HEK293 (cell line): ENCODE data around the gene HIPK4.

ENCODE experiments used
- CTCF ChIA-PET: fragments of 350-600 bp; formaldehyde crosslinking; extraction: SDS; loops from one replicate; lab custom pipeline; 2021; ENCODE audit warnings: antibody characterized with exemption; lab: Yijun Ruan, JAX
- POLR2A ChIA-PET: fragments of 300-600 bp; formaldehyde crosslinking; extraction: SDS; loops from one replicate; lab custom pipeline; 2020; ENCODE audit warnings: antibody characterized with exemption, inconsistent platforms; lab: Yijun Ruan, JAX
- H3K27ac ChIP-seq: fragments of 200-500 bp; sonication (Bioruptor generic); 2 replicates; pipeline ENCODE4 v1.5.1; 2014; ENCODE audit warnings: low read depth, low read length, control low read depth, inconsistent platforms; ENCODE audit errors: extremely low read depth
- H3K36me3 ChIP-seq, 2 experiments: fragments of 200-500 bp in 1 of 2; sonication (Bioruptor generic) in 1 of 2; 1 replicate in 1 of 2; 2 replicates in 1 of 2; pipeline ENCODE4 v1.5.1; 2014 to 2017; ENCODE audit warnings: inconsistent platforms in 2 of 2, low read length in 2 of 2; ENCODE audit not compliant: control insufficient read depth in 2 of 2, insufficient read depth in 1 of 2
- H3K4me1 ChIP-seq: fragments of 200-500 bp; sonication (Bioruptor generic); 2 replicates; pipeline ENCODE4 v1.5.1; 2014; ENCODE audit warnings: mild to moderate bottlenecking, low read length, inconsistent platforms; ENCODE audit not compliant: control insufficient read depth, insufficient read depth
- H3K4me3 ChIP-seq: 2 replicates; pipeline ENCODE4 v1.5.1; 2011; ENCODE audit warnings: low read depth, mild to moderate bottlenecking, control low read depth, low read length, moderate library complexity
- H3K9me3 ChIP-seq: fragments of 200-500 bp; sonication (Bioruptor generic); 2 replicates; pipeline ENCODE4 v1.5.1; 2014; ENCODE audit warnings: low read depth, low read length, inconsistent platforms; ENCODE audit not compliant: control insufficient read depth, insufficient read depth
- SETDB1 ChIP-seq: IDR thresholded peaks from one replicate; pipeline ENCODE4 v1.6.1; 2017; ENCODE audit warnings: mild to moderate bottlenecking, low read length, moderate library complexity, mixed read lengths; ENCODE audit not compliant: insufficient read length
- SP3 ChIP-seq: fragments of 450-650 bp; formaldehyde crosslinking; IDR thresholded peaks from 2 replicates; pipeline ENCODE4 v1.5.1; 2016; ENCODE audit warnings: missing biosample characterization, missing genetic modification characterization
- SP7 ChIP-seq: fragments of 450-650 bp; formaldehyde crosslinking; IDR thresholded peaks from 2 replicates; pipeline ENCODE4 v1.5.1; 2016; ENCODE audit warnings: missing biosample characterization, missing genetic modification characterization
- ZBTB11 ChIP-seq: fragments of 450-650 bp; formaldehyde crosslinking; conservative IDR thresholded peaks from 2 replicates; pipeline ENCODE4 v1.5.1; 2016; ENCODE audit warnings: low read depth, missing biosample characterization, missing genetic modification characterization
- ZBTB8A ChIP-seq: fragments of 450-650 bp; formaldehyde crosslinking; IDR thresholded peaks from 2 replicates; pipeline ENCODE4 v1.5.1; 2016; ENCODE audit warnings: missing biosample characterization, missing genetic modification characterization
- ZNF140 ChIP-seq: fragments of 450-650 bp; formaldehyde crosslinking; IDR thresholded peaks from 2 replicates; pipeline ENCODE4 v1.5.1; 2016; ENCODE audit warnings: missing biosample characterization, missing genetic modification characterization
- ZNF155 ChIP-seq: fragments of 450-650 bp; formaldehyde crosslinking; IDR thresholded peaks from 2 replicates; pipeline ENCODE4 v1.5.1; 2016; ENCODE audit warnings: missing biosample characterization, missing genetic modification characterization
- ZNF223 ChIP-seq: fragments of 450-650 bp; formaldehyde crosslinking; IDR thresholded peaks from 2 replicates; pipeline ENCODE4 v1.5.1; 2016; ENCODE audit warnings: missing biosample characterization, missing genetic modification characterization
- ZNF292 ChIP-seq: fragments of 450-650 bp; formaldehyde crosslinking; IDR thresholded peaks from 2 replicates; pipeline ENCODE4 v1.5.1; 2016; ENCODE audit warnings: low read depth, missing biosample characterization, missing genetic modification characterization, borderline replicate concordance
- ZNF302 ChIP-seq: fragments of 450-650 bp; formaldehyde crosslinking; IDR thresholded peaks from 2 replicates; pipeline ENCODE4 v1.5.1; 2016; ENCODE audit warnings: missing biosample characterization, missing genetic modification characterization, low read depth
- ZNF366 ChIP-seq: fragments of 450-650 bp; formaldehyde crosslinking; conservative IDR thresholded peaks from 2 replicates; pipeline ENCODE4 v1.5.1; 2016; ENCODE audit warnings: missing biosample characterization, missing genetic modification characterization
- ZNF391 ChIP-seq: fragments of 450-650 bp; formaldehyde crosslinking; IDR thresholded peaks from 2 replicates; pipeline ENCODE4 v1.5.1; 2016; ENCODE audit warnings: low read depth, missing biosample characterization, missing genetic modification characterization, borderline replicate concordance
- ZNF501 ChIP-seq: fragments of 450-650 bp; formaldehyde crosslinking; IDR thresholded peaks from 2 replicates; pipeline ENCODE4 v1.5.1; 2016; ENCODE audit warnings: missing biosample characterization, missing genetic modification characterization
- ZNF548 ChIP-seq: fragments of 450-650 bp; formaldehyde crosslinking; IDR thresholded peaks from 2 replicates; pipeline ENCODE4 v1.5.1; 2016; ENCODE audit warnings: missing biosample characterization, missing genetic modification characterization
- ZNF560 ChIP-seq: fragments of 450-650 bp; formaldehyde crosslinking; IDR thresholded peaks from 2 replicates; pipeline ENCODE4 v1.5.1; 2017; ENCODE audit warnings: missing biosample characterization, missing genetic modification characterization, borderline replicate concordance
- ZNF629 ChIP-seq: fragments of 450-650 bp; formaldehyde crosslinking; IDR thresholded peaks from 2 replicates; pipeline ENCODE4 v1.5.1; 2017; ENCODE audit warnings: missing biosample characterization, missing genetic modification characterization
- TF ChIP-seq, protein P1 (sequence below): IDR thresholded peaks from 2 replicates; pipeline ENCODE4 v1.6.1; 2011; ENCODE audit warnings: mild to moderate bottlenecking, low read depth, low read length, borderline replicate concordance

Gene HIPK4

GRCh38 chr19:40333083-40333482, 56.9 kb downstream of the HIPK4 start (continued):
- peak; percentile 81; the same call in 1 of the 2 replicates for TF ChIP-seq ZNF155 (tag by site-specific recombination)
- peak; percentile 89; the same call in 1 of the 2 replicates for TF ChIP-seq ZNF223 (tag by site-specific recombination)
- TF ChIP-seq SP3 (tag by site-specific recombination) = peak; percentile 37; the same call in 1 of the 2 replicates
- TF ChIP-seq ZNF501 (tag by site-specific recombination) = peak; percentile 93
- peak; percentile 56; the same call in 1 of the 2 replicates for TF ChIP-seq ZNF366 (tag by site-specific recombination)
- TF ChIP-seq ZNF140 = peak; percentile 99
- TF ChIP-seq ZNF629 (tag by site-specific recombination) = peak; percentile 74
- TF ChIP-seq ZNF560 (tag by site-specific recombination) = peak; percentile 99
- TF ChIP-seq ZNF292 (tag by site-specific recombination) = peak; percentile 82; the same call in 1 of the 2 replicates
- TF ChIP-seq, all 188 proteins: peak for 57; not testable (repeated sequence) for 131

DNA sequence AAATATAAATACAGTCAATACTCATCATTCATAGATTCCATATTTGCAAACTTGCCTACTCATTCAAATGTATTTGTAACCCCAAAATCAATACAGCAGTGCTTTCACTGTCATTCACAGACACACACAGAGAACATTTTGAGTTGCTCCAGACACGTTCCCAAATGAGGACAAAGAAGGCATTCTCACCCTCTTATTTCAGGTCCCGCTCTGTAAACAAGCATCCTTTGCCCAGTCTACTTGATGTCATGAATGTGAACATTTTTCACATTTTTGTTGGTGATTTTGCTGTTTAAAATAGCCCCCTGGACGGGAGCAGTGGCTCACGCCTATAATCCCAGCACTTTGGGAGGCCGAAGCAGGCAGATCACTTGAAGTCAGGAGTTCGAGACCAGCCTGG, 57.3 kb downstream of the HIPK4 start:
- TF ChIP-seq ZBTB11 (tag by site-specific recombination) = no peak
- TF ChIP-seq ZNF302 (tag by site-specific recombination) = no peak
- TF ChIP-seq, protein P1, sequence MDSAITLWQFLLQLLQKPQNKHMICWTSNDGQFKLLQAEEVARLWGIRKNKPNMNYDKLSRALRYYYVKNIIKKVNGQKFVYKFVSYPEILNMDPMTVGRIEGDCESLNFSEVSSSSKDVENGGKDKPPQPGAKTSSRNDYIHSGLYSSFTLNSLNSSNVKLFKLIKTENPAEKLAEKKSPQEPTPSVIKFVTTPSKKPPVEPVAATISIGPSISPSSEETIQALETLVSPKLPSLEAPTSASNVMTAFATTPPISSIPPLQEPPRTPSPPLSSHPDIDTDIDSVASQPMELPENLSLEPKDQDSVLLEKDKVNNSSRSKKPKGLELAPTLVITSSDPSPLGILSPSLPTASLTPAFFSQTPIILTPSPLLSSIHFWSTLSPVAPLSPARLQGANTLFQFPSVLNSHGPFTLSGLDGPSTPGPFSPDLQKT = no peak
- TF ChIP-seq ZNF548 (tag by site-specific recombination) = no peak
- no peak for TF ChIP-seq SP7 (tag by site-specific recombination)
- TF ChIP-seq, all 188 proteins: peak for 0
- Histone ChIP-seq H3K4me1 (no peaks in the 10 kb centered on the region), H3K27ac (no peak overlapping the region), H3K4me3 (no peak overlapping the region), H3K9me3 (no peaks in the 10 kb centered on the region), H3K36me3 (peaks cover 87 to 89% of the 10 kb centered on the region in 2 experiments)
- ChIA-PET CTCF (interaction anchor here (0.6 to 3.7 kb wide), 2 partner anchors 27 to 95 kb away, joined by 3 to 16 read pairs; no protein-coding TSS in a partner anchor), POLR2A (interaction anchor here (5.3 kb wide), 1 partner anchor 15 kb away, joined by 36 read pairs; the partner anchor contains the start of genes C19orf47 and PLD3)

DNA sequence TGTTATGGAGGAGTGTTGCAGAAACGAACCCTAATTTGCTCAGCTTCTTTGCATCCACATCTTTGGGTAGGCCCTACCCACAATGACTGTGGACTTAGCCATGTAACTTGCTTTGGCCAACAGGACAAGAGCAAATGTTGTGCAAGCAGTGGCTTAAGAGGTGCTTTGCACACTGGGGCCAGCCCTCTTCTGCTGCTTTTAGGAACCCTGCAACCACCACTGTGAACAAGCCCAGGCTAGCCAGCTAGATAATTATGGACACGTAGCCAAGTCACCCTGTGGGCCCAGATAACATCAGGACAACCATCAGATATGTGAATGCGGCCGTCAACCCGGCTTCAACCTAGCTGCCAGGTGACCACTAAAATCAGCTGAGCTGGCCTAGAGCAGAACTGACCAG, 58.9 kb downstream of the HIPK4 start:
- POLR2A ChIA-PET = interaction anchor here (2.0 kb wide), 1 partner anchor 17 kb away, joined by 6 read pairs; the partner anchor contains the start of genes C19orf47 and PLD3
- H3K27ac ChIP-seq = peak overlapping the region; percentile 41; the same call in 1 of the 2 replicates
- TF ChIP-seq SETDB1 (no peak), ZBTB8A (tag by site-specific recombination) (no peak), ZNF391 (tag by site-specific recombination) (no peak)
- CTCF ChIA-PET = interaction anchor here (0.6 to 1.8 kb wide), 5 partner anchors 17 to 303 kb away, joined by 3 to 6 read pairs (median 4); no protein-coding TSS in a partner anchor
- H3K4me1 ChIP-seq = no peaks in the 10 kb centered on the region; the same call in 1 of the 2 replicates
- no peak overlapping the region for H3K4me3 ChIP-seq
- no peaks in the 10 kb centered on the region for H3K9me3 ChIP-seq
- peaks cover 86 to 99% of the 10 kb centered on the region in 2 experiments for H3K36me3 ChIP-seq
